HCT116 (cell line): Measurements from ENCODE around the gene CTDSP1.

Experiments used
- MAX ChIP-seq: IDR thresholded peaks from 2 replicates; pipeline ENCODE4 v1.6.1; 2012
- POLR2A ChIP-seq: IDR thresholded peaks from 2 replicates; pipeline ENCODE4 v1.7.0; 2011; ENCODE audit warnings: borderline replicate concordance; ENCODE audit not compliant: insufficient read depth, insufficient read length; ENCODE audit errors: extremely low read depth
- POLR2AphosphoS5 ChIP-seq: IDR thresholded peaks from 2 replicates; pipeline ENCODE4 v1.6.1; 2011; ENCODE audit warnings: mild to moderate bottlenecking, low read depth, low read length, moderate library complexity
- SIN3A ChIP-seq: IDR thresholded peaks from 2 replicates; pipeline ENCODE4 v1.6.1; 2012; ENCODE audit warnings: low read depth
- TF ChIP-seq, protein P1 (sequence below), 3 experiments: fragments of 200-600 bp in 1 of 3; sonication (generic) in 1 of 3; IDR thresholded peaks in 2 of 3; conservative IDR thresholded peaks in 1 of 3; 2 replicates each; pipeline ENCODE4 v1.5.1; 2012 to 2017; ENCODE audit warnings: low read depth in 2 of 3, low read length in 2 of 3, antibody characterized with exemption in 1 of 3, borderline replicate concordance in 1 of 3, control low read depth in 1 of 3, mild to moderate bottlenecking in 1 of 3, mixed read lengths in 1 of 3, mixed run types in 1 of 3, moderate library complexity in 1 of 3; ENCODE audit not compliant: insufficient read depth in 1 of 3
- TF ChIP-seq, protein P2 (sequence below): IDR thresholded peaks from 2 replicates; pipeline ENCODE4 v1.6.1; 2012

DNA sequence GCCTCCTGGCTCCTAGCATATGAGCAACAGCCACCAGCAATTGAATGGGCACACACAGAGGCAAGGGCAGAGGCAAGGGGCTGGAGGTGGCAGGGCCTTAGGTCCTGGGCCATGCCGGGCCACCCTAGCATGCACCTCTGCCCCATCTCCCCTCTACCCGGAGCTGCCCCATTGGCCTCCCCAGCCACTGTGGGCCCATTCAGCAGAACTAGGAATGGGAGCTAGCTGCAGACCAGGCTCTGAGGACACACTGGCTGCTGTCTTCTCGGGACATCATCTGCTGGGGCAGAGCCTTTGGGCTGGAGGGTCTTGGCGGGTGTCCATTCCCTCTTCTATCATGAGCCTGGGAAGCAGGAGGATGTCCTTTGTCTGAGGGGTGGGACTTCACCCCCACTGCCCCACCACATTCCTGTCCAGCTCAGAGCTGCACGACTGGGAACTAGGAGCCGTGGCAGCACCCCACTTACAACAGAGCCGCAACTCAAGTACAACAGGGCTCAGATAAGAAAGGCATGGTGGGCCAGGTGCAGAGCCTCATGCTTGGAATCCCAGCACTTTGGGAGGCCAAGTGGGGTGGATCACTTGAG is 20.1 kb downstream of the CTDSP1 start:
- TF ChIP-seq POLR2A (no peak), SIN3A (no peak), MAX (no peak), POLR2AphosphoS5 (no peak)
- TF ChIP-seq, protein P1, sequence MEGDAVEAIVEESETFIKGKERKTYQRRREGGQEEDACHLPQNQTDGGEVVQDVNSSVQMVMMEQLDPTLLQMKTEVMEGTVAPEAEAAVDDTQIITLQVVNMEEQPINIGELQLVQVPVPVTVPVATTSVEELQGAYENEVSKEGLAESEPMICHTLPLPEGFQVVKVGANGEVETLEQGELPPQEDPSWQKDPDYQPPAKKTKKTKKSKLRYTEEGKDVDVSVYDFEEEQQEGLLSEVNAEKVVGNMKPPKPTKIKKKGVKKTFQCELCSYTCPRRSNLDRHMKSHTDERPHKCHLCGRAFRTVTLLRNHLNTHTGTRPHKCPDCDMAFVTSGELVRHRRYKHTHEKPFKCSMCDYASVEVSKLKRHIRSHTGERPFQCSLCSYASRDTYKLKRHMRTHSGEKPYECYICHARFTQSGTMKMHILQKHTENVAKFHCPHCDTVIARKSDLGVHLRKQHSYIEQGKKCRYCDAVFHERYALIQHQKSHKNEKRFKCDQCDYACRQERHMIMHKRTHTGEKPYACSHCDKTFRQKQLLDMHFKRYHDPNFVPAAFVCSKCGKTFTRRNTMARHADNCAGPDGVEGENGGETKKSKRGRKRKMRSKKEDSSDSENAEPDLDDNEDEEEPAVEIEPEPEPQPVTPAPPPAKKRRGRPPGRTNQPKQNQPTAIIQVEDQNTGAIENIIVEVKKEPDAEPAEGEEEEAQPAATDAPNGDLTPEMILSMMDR (IDR thresholded peaks at IDR 0.05 in 2 of 3, conservative IDR thresholded peaks at IDR 0.05 in 1 of 3; ENCODE audit: borderline replicate concordance in 1 of 3, insufficient read depth in 1 of 3, low read depth in 2 of 3, low read length in 2 of 3): no peak
- TF ChIP-seq, protein P2, sequence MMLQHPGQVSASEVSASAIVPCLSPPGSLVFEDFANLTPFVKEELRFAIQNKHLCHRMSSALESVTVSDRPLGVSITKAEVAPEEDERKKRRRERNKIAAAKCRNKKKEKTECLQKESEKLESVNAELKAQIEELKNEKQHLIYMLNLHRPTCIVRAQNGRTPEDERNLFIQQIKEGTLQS: no peak
